HL-60/S4 treated with retinoic acid at 250 ng/mL for 4 days and 3 days (cell line): Measurements from ENCODE around the gene SLC30A1.

Experiments used
- in situ Hi-C: fragments of 300-500 bp; cut with MboI; formaldehyde crosslinking; loops from 2 replicates; pipeline ENCODE4 v1.7.0; 2022; ENCODE audit warnings: low sequenced_read_pairs

SLC30A1 gene

DNA sequence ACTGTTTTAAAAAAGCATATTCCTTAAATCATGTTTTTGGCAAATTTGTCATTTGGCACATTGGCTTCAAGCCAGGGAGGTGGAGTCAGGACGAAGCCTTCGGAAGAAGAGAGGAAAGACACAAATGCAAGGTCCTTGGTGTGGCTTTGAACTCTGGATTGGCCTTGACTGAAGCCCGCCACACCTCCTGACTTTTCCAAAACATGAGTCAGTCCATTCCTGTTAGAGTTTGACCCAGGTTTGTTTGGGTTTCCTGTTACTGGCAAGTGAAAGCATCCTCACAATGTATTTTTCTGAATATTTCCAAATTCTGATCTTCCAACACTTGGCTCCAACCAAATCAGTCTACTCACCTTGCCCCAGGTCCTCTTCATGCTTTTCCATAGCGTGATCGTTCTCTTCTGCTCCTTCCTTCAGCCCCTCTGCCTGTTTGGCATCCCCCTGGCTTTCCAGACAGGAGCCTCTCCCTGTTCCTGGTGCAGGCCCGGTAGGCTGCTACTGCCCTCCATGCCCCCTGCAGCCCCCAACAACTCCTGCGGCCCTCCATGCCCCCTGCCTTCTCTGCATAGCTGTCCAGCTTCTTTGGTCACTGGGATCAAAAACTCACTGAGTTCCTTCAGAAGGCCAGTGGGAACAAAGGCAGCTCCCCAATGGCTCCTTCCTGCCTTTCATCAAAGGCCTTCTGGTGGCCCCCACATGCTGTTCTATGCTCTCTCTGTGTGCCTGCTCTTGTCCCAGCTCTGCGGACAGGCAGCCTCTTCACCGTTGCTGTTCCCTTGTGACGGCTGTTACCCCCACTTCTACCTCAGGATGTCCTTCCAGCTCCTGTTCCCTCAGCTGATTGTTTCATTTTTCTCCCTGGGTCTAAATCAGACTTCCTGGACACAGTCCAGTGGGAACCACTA, 30.4 kb upstream of the SLC30A1 start:
- in situ Hi-C loops = no loop called here

DNA sequence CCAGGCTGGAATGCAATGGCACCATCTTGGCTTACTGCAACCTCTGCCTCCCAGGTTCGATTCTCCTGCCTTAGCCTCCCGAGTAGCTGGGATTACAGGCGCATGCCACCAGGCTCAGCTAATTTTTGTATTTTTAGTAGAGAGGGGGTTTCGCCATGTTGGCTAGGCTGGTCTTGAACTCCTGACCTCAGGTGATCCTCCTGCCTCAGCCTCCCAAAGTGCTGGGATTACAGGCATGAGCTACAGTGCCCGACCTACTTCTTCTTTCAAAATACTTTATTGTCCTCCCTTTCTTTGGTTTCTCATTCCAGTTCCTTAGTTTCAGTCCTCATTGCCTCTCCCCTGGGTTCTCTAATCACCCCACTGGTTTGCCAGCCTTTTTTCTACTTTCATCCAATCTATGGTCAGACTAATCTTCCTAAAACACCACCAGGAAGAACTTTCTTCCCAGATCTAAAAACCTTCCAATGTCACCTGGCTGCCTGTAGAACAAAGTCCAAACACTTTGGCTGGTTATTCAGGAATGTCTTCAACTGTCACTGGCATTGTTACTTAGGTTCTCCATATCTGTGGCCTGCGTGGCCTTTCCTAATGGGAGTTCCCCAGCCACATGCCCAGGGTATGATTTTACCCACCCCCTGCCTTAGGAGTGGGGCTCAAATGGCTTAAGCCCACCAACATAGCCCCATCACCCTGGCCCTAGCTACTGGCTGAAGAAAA, 29.0 kb upstream of the SLC30A1 start:
- in situ Hi-C loops = no loop called here

DNA sequence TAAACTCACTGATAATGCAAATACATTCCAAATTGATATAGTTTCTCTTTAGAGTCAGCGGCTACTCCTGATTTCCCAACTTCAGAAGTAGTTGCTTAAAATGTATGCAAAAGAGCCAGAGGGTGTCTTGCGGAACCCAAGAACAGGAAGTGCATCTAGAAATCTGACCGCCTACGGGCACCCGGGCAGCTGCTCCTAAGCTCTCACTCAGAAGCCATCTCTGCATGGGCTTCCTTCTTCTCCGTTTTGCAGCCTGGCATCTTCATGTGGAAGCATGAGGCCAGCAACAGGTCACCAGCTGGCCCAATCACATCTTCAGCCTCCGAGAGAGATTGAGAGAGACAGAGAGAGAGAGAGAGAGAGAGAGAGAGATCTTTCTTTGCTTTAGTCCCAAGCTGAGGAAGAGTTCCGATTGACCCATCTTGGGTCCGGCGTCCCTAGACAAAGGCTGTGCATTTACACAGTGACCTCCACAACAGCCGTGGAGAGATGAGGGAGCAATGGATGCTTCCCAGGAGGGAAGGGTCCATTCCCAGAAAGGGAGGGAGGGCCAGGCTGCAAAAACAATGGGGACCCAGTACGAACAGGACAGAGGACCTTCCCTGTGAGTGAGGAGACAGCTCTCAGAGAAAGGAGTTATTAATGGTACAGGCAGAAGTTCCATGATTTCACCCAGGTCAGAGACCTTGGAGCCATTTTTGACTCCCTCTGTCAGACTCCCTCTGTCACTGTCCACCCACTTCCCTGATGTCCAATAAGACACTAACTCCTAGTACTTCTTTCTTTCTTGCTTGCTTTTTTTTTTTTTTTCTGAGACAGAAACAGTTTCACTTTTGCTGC, 28.2 kb upstream of the SLC30A1 start:
- in situ Hi-C loops = no loop called here

DNA sequence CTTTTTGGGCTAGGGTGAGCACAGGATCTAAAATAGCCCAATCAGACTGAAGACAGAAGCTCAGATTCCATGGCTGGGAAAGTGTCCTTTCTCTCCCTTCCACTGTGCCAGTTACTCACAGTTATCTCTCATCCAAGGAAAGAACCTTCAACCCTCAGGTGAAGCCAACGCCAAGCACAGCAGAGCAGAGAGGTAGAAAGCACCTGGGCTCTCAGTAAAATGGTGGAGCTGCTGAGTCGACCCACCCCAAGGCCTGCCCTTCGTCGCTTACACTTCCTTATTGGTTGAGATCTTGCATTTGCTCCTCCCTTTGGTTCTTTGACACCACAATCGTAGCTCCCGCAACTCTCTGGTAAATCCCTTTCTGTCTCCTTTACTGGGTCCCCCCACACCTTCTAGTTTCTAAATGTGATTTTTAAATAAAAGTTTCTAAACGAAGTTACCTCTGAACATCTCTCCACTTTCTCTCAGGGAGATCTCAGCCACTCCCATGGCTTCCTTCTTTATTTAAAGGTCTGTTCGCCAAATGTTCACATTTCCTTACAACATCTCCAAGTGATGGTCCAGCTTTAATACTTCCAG, 27.5 kb upstream of the SLC30A1 start:
- in situ Hi-C loops = no loop called here

DNA sequence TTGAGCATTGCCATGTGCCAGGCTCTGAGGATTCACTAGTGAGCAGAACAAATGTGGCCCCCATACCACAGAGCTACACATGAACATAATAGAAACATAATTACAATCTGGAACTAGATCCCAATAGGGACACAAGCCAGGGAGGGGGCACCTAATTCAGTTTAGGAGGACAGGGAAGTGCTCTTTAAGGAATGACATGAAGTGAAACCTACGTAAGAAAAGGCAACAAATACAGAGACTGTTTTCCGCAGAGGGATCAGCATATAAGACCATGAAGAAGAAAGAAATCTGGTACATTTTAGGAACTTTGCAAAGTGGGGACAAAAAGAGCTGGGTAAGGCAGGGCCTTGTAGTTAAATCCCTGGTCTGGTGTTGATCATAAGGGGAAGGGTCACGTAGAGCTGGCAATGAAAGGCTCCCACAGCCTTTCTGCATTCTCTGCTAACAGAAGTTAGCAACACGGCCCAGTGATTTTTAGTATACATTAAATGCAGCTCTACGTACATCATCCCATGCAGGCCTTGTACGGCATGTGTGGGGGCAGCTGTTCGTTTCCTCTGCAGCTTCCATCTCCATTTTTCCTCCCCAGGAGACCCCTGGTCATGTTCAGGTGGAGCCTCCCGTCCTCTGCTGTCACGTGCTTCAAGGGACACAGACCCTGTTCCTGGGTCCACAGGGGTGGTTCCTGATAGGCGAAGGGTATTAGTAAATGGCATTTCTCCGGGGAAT, 26.8 kb upstream of the SLC30A1 start:
- in situ Hi-C loops = no loop called here

DNA sequence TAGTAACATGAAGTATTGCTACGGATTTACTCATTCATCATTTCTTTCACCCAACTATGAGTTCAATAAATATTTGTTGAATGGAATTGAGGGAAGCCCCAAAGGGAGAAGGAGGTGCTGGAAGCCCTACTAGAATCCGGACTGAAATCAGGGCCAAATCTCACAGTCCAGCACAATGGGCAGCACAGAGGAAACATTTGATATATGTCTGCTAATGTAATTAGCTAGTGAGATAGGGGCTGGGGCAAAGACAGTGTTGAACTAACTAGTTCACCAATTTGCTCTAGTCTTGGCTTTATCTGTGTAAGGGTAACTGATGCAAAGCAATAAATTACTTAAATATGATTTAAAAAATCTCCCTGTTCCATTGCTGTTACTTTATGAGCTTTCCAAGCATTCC, 26.1 kb upstream of the SLC30A1 start:
- in situ Hi-C loops = no loop called here

DNA sequence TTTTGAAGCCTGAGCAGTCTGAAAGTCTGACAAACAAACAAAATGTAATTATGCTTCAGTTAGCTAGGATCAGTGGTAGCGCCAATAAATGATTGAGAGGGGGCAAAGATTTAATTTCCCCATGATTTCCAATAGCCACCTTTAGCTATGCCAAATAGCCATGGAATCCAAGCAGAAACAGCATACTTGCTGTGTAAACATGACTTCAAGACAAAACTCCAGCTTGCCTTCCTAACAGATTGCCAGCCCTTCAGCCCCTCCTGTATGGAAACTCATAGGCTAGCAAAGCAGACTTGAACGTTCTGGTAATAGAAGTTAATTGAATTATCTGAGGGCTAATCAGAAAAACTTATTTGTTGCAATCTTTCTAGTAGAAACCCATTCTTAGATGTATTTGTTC, 25.6 kb upstream of the SLC30A1 start:
- in situ Hi-C loops = no loop called here

DNA sequence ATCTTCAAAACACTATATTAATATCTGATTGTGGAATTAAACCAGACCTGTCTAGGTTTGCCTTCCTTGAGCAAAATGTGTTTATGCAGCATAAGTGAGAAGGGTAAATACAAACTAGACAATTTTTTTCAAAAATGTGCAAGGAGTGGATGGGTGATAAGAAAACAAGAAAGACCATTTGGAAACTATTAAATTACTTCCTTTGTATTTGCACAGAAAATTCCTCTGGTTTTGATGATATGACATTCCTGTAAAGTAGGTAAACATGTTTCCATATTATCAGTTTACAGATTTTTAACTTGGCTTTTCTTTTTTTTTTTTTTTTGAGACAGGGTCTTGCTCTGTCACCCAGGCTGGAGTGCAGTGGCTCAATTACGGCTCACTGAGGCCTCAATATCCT, 24.8 kb upstream of the SLC30A1 start:
- in situ Hi-C loops = no loop called here

DNA sequence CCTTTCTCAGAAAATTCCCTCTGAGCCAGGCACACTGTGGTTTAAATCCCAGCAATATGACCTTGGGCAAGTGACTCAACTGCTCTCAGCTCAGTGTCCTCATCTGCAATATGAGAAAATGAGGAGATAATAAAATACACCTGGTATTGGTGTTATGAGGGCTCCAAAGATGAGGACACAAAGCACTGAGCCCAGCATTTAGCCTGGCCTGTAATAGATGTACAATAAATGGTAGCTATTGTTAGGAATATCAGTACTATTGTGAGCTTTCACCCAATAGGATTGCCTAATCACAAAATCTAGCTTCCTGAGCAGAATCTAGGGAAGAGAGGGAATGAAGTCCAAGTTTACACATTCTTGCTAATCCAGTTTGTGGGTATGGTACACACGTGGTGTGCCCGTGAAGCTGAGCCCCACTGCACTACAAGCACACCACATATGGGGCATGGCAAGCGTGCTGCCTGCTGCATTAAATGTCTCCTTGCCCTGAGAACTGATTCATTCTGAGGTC, 24.3 kb upstream of the SLC30A1 start:
- in situ Hi-C loops = no loop called here

DNA sequence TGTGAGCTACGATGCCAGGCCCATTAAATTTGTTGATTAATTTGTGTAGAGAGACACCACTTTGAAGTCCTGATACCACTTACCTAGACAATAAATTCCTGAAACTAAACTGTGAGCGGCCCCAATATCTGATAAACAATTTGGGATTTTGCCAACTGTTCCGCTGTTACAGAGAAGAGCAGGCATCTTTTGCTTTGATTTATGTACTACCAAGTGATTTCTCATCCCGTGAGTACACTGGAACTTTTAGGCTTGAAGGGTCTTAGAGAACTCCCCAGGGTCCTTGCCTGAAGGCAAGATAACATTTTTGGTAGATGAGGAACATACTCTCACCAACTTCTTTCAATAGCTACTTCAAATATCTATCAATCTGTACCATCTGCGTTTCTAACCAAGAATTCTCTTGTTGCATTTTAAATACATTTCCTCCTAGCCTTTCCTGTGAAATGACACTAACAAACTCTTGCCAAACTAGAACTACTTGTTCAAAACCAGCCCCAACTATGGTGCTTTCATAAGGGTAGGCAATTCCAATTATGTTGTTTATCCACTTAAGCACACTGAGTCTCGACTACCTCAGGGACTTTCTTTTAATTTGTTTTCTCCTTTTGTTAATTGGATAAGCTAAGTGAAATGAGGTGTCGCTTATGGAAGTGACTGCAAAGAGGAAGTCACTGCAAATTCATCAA, 23.2 kb upstream of the SLC30A1 start:
- in situ Hi-C loops = no loop called here

DNA sequence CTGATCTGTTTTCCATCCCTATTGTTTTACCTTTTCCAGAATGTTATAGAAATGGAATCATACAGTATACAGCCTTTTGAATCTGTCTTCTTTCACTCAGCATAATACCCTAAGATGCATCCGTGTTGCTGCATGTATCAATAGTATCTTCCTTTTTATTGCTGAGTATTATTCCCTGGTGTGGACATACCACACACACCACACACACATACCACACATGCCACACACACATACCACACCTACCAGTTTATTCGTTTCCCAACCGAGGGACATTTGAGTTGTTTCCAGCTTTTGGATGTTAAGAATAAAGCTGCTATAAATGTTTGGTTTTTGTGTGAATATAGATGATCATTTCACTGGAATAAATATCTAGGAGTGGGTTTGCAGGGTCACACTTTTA, 22.2 kb upstream of the SLC30A1 start:
- in situ Hi-C loops = no loop called here

DNA sequence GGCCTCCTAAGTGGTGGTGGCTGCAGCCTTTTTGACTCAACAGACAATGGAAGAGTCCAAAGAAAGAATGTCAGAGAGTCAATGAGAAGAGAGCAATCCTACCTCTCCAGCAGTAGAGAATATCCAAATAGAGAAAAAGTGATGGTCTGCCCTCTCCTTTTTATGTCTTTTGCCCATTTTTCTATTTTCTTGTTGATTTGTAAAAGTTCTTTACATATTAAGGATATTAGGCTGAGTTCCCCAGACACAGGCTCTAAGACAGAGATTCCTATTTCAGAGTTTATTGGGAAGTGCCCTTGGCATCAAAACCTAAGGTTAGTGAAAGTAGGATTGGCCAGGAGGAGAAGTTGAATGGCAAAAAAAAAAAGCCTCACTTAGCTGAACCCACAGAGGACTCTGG, 20.3 kb upstream of the SLC30A1 start:
- in situ Hi-C loops = no loop called here

DNA sequence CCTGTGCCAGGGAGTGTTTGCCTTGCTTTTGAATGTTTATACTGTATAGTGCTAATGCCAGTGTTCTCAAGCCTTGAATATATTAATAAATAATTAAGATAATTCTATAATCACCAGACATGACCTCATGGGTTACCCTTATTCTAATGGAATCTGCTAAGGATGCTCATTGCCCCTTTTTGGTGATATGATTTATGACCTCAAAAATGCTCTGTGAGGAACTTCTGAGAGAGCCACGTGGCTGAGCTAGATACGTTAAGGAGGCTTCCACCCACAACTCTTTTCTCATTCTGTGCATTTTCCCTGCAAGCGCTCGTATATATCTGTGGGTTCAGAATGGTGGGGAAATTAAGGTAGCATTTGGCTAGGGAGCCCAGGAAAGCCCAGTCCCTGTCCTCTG, 19.6 kb upstream of the SLC30A1 start:
- in situ Hi-C loops = no loop called here

DNA sequence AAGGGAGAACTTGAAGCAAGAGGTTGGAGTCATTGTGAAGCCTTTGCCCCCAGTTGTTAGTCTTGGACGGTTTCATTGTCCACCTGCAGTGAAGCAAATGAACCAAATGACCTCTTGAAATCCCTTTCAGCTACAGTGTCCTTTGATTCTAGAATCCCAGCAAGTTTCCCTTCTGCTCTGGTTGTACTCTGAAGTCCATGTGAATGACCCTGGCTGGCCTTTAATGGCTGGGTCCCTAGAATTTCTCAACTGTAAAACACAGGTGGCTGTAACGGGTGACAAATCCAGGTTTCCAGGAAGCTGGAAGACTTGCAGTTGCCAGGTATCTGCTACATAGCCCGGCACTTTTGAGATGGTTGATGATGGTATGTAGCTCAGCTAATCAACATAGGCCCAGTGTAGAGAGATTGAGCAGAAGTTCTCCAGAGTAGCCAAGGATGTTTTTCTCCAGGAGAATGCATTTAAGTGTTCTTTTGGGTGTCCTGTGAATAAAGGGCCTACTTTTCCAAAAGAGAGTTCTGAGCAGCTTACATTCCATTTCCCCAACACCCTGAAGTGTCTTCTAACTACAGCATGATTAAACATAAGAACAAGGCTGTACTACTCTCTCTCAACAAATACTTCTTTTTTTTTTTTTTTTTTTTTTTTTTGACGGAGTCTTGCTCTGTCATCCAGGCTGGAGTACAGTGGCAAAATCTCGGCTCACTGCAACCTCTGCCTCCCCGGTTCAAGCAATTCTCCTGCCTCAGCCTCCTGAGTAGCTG, 17.6 kb upstream of the SLC30A1 start:
- in situ Hi-C loops = no loop called here

DNA sequence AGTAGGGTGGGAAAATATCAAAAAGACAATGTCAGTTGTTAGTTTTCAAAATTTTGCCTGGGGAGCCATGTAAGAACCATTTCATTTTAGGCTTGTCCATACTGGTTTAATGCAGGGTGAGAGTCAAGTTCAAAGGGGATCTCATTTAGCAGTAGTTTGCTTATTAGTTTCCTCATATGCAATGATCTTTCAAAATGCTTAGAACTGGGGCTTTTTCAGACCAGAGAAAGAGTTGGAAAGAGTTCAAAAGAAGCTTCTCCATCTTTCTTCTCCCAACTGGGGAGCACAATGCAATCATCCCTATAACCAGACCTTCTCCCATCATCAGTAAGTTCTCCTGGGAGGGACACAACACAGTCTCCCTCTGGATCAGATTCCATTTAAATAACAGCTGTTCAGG, 16.5 kb upstream of the SLC30A1 start:
- in situ Hi-C loops = no loop called here

DNA sequence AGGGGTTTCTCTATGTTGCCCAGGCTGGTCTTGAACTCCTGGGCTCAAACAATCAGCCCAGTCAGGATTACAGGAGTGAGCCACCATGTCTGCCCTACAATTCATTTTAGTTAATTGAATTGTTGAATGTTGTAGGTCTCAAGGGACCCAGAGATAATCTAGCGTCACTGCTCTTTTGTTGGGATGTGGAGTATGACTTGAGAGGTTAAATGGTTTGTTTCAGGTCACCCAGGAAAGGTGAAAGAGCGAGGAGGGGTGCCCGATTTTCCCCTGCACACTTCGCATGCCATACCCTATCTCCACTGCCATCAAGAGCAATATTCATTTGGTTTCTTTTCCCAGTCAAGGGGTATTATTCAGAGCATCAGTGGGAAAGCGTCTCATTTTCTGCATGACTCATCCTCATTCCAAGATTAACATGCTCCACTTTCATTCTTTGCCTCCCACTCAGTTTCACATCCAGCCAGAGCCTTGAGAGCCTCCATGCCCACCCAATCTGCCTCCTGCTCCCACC, 13.1 kb upstream of the SLC30A1 start:
- in situ Hi-C loops = no loop called here

DNA sequence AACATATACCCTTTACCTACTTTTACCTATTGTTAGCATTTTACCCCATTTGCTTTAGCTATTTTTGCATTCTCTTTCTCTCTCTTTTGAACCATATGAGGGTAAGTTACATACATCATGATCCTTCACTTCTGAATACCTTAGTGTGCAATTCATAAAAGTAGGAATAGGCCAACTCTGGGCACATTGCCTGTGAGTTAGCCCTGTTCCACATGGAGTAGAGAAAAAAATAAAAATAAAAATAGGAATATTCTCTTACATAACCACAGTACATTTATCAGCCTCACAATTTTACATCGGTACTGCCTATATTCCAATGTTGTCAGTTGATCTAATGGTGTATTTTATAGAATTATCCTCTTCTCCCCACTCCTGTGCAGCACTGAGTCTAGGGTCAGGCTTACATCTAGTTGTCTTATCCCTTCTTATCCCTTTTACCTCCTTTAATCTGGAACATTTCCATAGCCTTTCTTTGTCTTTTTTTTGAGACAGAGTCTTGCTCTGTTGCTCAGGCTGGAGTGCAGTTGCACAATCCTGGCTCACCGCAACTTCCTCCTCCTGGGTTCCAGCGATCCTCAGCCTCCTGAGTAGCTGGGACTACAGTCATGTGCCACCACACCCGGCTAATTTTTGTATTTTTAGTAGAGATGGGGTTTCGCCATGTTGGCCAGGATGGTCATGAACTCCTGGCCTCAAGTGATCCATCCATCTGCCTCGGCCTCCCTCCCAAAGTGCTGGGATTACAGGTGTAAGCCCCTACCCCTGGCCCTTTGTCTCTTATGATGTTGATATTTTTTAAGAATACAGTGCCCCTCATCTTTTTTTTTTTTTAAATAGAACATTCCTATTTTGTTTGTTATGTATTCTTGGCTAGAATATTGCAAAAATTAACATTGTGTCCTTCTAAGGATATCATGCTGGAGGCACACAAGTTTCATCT, 11.1 kb upstream of the SLC30A1 start:
- in situ Hi-C loops = no loop called here

DNA sequence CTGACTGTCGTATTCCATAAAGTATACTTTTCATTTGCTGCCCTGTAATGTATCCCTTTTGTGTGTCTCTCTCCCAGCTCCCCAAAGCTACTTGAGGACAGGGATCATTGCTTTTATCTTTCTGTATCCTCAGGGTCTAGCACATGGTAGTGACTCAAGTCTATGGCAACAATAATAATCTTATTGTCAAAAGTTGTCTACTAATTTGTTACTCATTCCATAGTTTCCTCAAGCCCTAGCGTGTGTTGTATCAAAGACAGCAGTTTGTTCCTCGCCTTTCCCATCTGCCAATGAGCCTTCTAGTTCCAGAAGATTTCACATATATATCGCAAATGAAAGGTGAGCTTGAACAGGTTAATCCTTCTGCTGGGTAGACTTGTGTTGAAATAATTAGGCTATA, 9.8 kb upstream of the SLC30A1 start:
- in situ Hi-C loops = no loop called here
